ENCODE results near the gene DUSP7. TPM values are rescaled to one million over a fixed set of nuclear protein-coding genes. Genes with fewer than 3 reads are reported as not detected.

Gene DUSP7
- total RNA-seq, 1 donor from 2014 or later, result 2.4 TPM

DNA sequence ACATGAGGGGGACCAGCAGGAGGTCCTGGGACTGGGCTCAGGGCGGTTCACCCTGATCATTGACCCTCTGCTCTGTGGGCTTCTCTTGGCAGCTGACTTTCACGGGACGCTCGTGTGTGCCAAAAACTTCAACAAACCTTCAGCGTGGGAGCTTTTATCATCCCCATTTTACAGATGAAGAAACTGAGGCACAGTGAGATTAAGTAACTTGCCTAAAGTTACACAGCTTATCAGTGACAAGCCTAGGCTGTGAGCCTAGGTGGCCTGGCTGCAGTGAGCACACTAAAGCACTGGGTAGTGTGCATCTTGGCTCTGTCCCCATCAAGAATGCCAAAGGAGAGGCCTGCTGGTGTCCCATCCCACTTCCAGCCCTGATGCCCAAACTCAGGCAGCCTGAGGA lies 23.6 kb upstream of the DUSP7 start:
- Mint-ChIP-seq H3K4me1 (peaks cover 4% of the 10 kb centered on the region), H3K4me3 (no peak overlapping the region), H3K27ac (no peak overlapping the region), H3K27me3 (ENCODE audit: insufficient read depth, low read depth) (no peaks in the 10 kb centered on the region), H3K9me3 (no peaks in the 10 kb centered on the region), H3K36me3 (no peaks in the 10 kb centered on the region)
- Histone ChIP-seq H3K4me1 (no peaks in the 10 kb centered on the region), H3K9ac (no peak overlapping the region), H3K79me2 (ENCODE audit: low read depth) (no peaks in the 10 kb centered on the region), H3K4me3 (no peak overlapping the region), H3K27me3 (no peaks in the 10 kb centered on the region), H3K36me3 (no peaks in the 10 kb centered on the region), H4K20me1 (ENCODE audit: low read depth) (no peaks in the 10 kb centered on the region), H3K9me3 (ENCODE audit: low read depth) (no peaks in the 10 kb centered on the region), H3K27ac (no peak overlapping the region), H2AFZ (replicated peaks) (no peak overlapping the region), H3K4me2 (no peak overlapping the region), H3F3A (ENCODE audit: low read depth) (no peaks in the 10 kb centered on the region)
- no peak for TF ChIP-seq EZH2 (IDR thresholded peaks at IDR 0.05)
- TF ChIP-seq, protein P1, sequence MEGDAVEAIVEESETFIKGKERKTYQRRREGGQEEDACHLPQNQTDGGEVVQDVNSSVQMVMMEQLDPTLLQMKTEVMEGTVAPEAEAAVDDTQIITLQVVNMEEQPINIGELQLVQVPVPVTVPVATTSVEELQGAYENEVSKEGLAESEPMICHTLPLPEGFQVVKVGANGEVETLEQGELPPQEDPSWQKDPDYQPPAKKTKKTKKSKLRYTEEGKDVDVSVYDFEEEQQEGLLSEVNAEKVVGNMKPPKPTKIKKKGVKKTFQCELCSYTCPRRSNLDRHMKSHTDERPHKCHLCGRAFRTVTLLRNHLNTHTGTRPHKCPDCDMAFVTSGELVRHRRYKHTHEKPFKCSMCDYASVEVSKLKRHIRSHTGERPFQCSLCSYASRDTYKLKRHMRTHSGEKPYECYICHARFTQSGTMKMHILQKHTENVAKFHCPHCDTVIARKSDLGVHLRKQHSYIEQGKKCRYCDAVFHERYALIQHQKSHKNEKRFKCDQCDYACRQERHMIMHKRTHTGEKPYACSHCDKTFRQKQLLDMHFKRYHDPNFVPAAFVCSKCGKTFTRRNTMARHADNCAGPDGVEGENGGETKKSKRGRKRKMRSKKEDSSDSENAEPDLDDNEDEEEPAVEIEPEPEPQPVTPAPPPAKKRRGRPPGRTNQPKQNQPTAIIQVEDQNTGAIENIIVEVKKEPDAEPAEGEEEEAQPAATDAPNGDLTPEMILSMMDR (IDR thresholded peaks at IDR 0.05), result no peak
- no peak for TF ChIP-seq EZH2phosphoT487 (IDR thresholded peaks at IDR 0.05)
- DNase-seq (ENCODE audit: low spot score), result no peak

DNA sequence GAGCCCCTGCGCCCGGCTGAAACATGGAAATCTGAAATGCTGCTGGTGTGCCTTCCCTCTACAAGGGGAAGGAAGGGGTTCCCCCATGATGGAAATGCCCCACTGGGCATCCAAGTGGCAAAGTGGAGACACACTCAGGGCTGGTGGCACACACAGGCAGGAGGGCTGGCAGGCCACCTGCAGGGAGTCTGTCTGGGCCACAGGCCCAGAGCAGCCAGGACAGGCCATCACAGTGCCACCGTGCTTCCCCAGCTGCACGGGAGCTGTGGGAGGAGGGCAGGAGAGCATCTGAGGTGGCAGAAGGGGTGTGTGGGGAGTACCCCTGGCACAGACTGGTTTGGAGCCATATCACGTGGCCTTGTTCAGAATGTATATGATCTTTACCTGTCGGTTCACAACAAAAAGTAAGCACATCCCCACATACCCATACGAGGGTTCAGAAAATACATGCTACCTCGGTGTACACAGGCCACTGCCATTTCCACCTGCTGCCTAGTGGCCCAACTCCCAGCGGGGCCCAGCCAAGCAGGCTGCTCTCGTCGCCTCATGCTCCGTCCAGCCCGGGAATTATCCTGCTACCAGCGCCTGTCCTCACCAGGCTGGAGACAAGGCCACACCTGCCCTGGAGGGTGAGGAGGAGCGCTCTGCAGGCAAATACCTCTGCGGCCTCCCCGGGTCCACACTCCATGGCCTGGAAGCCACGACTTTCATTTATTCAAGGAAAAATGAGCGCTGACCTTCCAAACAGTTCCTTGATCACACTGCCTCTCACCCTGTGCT lies 22.6 kb upstream of the DUSP7 start:
- Histone ChIP-seq H2AFZ (replicated peaks) (no peak overlapping the region), H3K79me2 (ENCODE audit: low read depth) (no peaks in the 10 kb centered on the region), H3K9me3 (ENCODE audit: low read depth) (no peaks in the 10 kb centered on the region), H3K36me3 (no peaks in the 10 kb centered on the region), H3K4me2 (no peak overlapping the region), H4K20me1 (ENCODE audit: low read depth) (no peaks in the 10 kb centered on the region), H3K27ac (no peak overlapping the region), H3K27me3 (no peaks in the 10 kb centered on the region), H3F3A (ENCODE audit: low read depth) (no peaks in the 10 kb centered on the region), H3K9ac (no peak overlapping the region), H3K4me1 (no peaks in the 10 kb centered on the region), H3K4me3 (no peak overlapping the region)
- no peak overlapping the region for H3K27ac Mint-ChIP-seq
- H3K27me3 Mint-ChIP-seq (ENCODE audit: insufficient read depth, low read depth), result no peaks in the 10 kb centered on the region
- H3K4me3 Mint-ChIP-seq, result no peak overlapping the region
- no peak for DNase-seq (ENCODE audit: low spot score)
- H3K9me3 Mint-ChIP-seq, result no peaks in the 10 kb centered on the region
- H3K4me1 Mint-ChIP-seq, result peaks cover 4% of the 10 kb centered on the region
- H3K36me3 Mint-ChIP-seq, result no peaks in the 10 kb centered on the region
- TF ChIP-seq EZH2 (IDR thresholded peaks at IDR 0.05) (no peak), EZH2phosphoT487 (IDR thresholded peaks at IDR 0.05) (no peak)
- TF ChIP-seq, protein P1 (IDR thresholded peaks at IDR 0.05), result no peak

DNA sequence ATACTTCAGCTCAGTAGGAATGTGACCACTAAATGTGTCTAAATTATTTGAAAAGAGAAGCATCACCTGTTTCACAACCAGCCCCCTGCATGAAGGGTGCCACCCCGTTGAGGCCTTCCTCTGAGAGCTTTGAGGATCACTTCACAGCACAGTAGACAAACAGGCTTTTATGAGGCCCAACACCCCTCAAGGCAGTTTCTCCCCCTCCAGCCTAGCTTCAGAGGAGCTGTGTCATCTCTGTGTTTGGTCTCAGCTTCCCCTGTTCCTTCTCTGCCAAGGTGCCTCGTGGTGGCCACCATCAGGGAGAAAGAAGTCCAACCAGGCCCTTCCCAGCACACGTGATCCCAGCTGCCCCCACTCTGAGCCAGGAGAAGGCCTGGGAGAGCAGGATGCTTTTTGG lies 21.6 kb upstream of the DUSP7 start:
- Histone ChIP-seq H3K79me2 (ENCODE audit: low read depth) (no peaks in the 10 kb centered on the region), H3K9ac (no peak overlapping the region), H2AFZ (replicated peaks) (no peak overlapping the region), H3K4me3 (no peak overlapping the region), H3F3A (ENCODE audit: low read depth) (no peaks in the 10 kb centered on the region), H3K27ac (no peak overlapping the region), H3K36me3 (no peaks in the 10 kb centered on the region), H3K9me3 (ENCODE audit: low read depth) (no peaks in the 10 kb centered on the region), H3K4me1 (no peaks in the 10 kb centered on the region), H3K4me2 (no peak overlapping the region), H3K27me3 (no peaks in the 10 kb centered on the region), H4K20me1 (ENCODE audit: low read depth) (no peaks in the 10 kb centered on the region)
- H3K27ac Mint-ChIP-seq, result no peak overlapping the region
- TF ChIP-seq, protein P1 (IDR thresholded peaks at IDR 0.05), result no peak
- TF ChIP-seq EZH2phosphoT487 (IDR thresholded peaks at IDR 0.05) (no peak), EZH2 (IDR thresholded peaks at IDR 0.05) (no peak)
- H3K4me1 Mint-ChIP-seq, result peaks cover 4% of the 10 kb centered on the region
- no peaks in the 10 kb centered on the region for H3K9me3 Mint-ChIP-seq
- no peaks in the 10 kb centered on the region for H3K36me3 Mint-ChIP-seq
- DNase-seq (ENCODE audit: low spot score), result no peak
- no peaks in the 10 kb centered on the region for H3K27me3 Mint-ChIP-seq (ENCODE audit: insufficient read depth, low read depth)
- H3K4me3 Mint-ChIP-seq, result no peak overlapping the region
